GM18508 (cell line): ENCODE data around the gene HGD.
"Not testable (repeated sequence)": the region's sequence is repeated elsewhere in the genome, so short reads cannot be mapped to it uniquely, and the experiment has no call there.

Experiments used
- ATAC-seq: cut with Tn5 transposase; IDR thresholded peaks from one replicate; pipeline ENCODE4 v1.9.1; 2021; ENCODE audit warnings: moderate number of reproducible peaks; ENCODE audit not compliant: insufficient read depth, unreplicated experiment

The HGD gene

DNA sequence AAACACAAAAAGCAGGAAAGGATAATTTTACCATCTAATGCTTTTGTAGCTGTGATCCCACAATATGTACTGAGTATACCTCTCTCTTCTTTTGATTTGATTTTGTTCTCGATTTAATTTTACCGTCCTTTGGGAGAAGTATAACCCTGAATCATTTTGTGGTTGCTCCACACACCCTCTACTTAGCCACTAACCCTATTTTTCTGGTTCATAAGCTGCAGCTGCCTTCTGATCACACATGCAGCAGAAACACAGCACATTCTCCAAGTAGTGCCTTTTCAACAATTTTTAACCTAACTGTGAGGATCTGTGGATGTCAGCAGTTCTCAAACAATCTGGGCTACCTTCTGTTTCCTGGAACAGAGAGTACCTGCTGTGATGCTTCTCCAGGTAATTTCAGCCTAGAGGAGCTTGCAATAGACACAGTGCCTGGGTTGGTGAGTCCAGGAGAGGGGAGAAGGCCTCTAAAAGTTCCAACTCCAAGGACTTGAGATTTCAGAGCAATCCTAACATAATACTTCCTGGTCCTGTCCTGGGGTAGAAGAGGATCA is 40.3 kb downstream of the HGD start:
- ATAC-seq = no peak

DNA sequence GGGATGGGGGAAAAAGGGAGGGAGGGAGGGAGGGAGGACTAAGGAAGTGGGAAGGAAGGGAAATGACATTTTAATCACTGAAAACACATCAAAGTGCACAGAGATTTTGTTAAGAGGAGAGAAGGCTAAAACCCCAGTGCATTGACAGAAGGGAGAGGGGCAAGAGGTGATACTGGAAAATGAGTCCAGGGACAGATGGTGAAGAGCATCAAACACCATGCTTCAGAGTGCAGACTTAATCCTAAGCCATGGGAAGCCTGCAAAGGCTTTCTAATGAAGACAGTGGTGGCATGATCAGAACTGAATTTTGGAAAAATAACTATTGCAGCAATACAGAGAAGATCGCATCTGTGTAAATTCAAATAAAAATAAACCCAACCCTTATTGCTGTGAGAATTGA is 41.8 kb downstream of the HGD start:
- no peak for ATAC-seq

DNA sequence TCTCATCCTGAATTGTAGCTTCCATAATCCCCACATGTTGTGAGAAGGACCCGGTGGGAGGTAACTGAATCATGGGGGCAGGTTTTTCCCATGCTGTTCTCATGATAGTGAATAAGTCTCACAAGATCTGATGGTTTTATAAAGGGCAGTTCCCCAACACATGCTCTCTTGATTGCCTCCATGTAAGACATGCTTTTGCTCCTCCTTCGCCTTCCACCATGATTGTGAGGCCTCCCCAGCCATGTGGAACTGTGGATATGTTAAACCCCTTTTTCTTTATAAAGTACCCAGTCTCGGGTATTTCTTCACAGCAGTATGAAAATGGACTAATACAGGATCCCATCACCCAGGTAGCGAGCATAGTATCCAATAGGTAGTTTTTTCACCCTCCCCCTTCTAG is 43.2 kb downstream of the HGD start:
- ATAC-seq = not testable (repeated sequence)

DNA sequence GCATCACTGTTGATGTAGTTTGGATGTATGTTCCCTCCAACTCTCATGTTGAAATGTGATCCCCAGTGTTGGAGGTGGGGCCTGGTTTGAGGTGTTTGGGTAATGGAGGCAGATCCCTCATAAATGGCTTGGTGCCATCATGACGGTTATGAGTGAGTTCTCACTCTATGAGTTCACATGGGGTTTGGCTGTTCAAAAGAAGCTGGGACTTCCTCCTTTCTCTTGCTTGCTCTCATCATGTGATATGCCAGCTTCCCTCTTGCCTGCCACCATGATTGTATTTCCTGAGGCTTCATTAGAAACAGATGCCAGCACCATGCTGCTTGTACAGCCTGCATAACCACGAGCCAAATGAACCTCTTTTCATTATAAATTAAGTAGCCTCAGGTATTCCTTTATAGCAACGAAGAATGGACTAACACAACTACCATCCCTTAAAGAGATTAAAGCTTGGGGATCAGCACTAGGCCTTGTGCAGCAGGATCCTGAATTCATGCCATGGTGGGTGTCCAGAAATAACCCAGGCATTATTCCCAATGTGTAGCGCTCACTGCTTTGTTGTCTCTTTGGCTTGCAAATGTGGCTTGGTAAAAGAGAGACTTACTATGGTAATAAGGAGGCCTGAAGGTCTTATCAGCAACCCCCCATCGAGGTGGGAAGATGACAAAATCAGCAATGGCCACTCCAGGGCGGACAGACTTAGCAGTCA is 44.0 kb downstream of the HGD start:
- ATAC-seq = no peak

DNA sequence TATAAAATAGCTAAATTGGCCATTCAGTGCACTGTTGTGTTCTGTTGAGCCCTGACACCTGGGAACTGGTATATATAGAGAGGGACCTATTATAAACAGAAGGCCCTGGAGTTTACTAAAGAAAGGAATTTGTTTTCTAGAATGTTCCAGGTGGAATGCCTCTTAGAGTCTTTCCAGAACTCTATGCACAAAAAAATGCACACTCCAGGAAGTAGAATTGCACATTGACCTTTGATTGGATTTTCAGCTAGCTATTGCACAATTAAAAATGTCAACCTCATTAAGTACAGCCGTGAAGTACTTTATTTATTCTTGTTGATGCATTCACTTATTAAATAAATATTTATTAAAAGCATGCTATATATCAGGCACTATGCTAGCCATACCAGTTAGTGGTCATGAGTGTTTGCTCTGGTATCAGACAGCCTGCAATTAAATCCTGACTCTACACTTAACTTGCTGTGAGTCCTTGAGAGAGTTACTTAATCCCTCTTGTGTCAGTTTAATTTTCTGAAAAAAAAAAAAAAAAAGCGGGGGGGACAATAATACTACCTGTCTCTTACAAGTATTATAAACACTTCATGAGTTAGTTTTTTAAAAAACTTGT is 45.1 kb downstream of the HGD start:
- no peak for ATAC-seq

DNA sequence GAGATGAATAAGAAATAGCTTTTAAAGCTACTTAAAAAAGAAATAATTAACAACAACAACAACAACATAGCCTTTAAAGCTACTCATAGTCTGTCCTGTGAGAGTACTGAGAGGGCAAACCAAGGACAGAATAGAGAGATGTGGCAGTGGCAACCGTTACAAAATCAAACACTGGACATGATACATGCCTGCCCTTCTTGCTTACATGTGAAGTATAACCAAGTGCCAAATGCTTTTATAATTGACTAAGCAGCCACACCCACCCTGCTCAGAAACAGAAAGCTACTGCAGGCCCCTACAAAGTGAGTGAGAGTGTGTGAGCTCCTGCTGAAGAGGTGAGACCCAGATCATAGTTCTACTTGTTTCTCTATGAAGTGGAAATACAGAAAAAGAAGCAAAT is 47.5 kb downstream of the HGD start:
- ATAC-seq = no peak

DNA sequence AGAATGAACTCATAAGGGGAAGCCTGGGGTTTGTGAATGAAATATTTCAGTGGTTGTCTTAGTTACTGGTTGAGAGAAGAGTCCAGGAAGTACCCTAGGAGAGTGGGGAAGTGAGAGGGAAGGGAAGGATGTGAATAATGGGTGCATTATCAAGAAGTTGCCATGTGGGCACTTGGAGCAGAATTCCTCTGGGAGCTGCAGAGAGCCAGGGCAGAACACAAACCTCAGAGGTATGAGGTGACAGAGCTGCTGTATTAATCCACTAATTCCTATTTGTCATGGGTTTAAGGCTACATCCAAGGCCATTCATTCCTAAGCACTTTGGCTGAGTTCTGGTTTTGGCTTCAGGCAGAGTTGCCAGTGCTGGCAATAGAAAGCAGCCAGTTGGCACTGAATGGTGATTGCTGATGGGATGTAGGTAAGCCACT is 56.9 kb downstream of the HGD start:
- no peak for ATAC-seq

DNA sequence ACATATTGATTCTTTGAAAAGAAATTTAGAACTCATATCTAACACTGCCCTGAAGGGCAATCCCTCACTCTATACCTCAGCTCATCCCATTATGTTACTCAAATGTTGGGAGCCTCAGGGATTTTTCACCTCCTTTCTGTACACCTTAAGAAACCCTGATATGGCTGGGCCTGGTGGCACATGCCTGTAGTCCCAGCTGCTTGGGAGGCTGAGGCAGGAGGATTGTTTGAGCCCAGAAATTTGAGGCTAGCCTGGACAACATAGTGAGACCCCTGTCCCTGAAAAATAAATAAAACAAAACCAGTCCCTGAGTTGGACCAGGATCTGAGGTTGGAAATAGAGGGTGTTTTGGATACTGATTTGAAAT is 58.3 kb downstream of the HGD start:
- ATAC-seq = no peak

DNA sequence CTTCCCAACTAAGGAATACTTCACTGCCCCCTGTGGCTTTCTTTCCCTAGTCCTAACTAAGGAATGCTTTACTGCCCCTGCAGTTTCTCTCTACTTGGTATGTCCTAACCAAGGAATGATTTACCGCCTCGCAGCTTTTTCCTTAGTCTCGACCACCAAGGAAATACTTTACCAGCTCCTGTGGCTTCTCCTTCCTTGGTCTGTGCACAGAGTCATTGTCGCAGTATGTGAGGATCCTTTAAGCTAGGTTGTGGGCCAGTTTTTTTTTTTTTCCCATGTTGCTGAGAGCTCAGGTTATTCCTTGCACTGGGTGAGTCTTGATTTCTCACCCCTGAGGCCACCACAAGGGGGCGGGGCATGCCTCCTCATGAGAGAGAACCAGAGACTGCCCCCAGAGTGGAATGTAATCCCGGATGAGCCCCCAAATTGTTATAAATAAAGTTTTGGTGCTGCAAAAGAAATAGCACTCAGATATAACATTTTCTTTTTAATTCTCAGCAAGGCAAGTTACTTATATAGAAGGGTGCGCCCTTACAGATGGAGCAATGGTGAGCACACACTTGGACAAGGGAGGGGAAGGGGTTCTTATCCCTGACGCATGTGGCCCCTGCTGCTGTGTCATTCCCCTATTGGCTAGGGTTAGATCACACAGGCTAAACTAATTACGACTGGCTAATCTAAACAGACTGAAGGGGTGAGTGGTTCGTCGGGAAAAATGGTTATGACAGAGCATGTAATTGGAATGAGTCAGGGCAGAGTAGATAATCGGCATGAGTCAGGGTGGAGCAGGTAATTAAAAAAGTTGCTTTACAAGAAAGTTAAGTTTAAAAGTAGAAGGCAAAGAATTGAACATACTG is 58.9 kb downstream of the HGD start:
- ATAC-seq = no peak

DNA sequence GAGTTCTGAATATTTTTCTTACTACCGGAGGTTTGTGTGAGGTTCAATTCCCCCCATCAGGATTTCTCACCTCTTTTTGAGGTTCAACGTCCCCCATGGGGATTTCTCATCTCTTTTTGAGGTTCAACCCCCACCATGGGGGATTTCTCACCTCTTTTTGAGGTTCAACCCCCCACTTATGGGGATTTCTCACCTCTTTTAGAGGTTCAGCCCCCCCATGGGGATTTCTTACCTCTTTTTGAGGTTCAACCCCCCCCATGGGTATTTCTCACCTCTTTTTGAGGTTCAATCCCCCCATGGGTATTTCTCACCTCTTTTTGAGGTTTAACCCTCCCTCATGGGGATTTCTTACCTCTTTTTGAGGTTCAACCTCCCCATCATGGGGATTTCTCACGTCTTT is 59.6 kb downstream of the HGD start:
- no peak for ATAC-seq

DNA sequence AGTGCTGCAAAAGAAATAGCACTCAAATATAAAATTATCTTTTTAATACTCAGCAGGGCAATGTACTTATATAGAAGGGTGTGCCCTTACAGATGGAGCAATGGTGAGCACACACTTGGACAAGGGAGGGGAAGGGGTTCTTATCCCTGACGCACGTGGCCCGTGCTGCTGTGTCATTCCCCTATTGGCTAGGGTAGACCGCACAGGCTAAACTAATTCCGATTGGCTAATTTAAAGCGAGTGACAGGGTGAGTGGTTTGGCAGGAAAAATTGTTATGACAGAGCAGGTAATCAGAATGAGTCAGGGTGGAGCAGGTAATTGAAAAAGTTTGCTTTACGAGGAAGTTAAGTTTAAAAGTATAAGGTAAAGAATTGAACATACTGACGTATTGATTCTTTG is 65.3 kb downstream of the HGD start:
- ATAC-seq = not testable (repeated sequence)

DNA sequence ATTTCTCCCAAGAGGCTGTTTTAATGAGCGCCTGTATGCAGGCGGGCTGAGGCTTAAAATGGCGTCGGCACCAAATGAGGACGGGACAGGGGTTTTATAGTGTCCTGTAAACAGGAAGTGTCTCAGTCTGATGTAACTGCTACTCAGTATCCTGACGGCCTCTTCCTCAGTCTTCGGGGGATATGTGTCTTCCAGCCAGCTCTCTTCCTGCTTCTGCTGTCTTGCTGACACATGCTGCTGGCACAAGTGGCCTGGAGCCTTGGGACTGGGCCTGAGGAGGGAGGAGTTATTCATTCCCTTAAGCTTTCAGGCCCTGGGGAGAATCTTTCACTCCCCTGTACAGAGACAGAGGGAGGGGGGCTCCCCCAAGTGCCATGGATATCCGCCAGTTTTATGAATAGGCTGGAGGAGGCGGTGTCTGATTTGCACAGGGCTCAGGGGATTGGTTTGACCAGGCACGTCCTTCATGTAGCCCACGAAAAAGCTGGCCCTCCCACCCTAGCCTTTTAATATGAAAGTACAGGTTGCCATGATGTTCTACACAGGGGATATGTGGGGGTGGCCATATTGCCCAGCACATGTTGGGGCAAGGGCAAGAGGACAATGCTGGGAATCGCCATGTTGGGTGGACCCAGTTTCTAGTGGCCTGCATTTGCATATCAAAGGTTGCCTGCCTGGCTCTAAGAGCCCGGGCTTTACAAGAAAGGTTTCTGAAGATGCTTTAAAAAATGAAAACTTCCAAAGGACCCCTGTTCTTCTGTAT is 66.0 kb downstream of the HGD start:
- ATAC-seq = no peak

DNA sequence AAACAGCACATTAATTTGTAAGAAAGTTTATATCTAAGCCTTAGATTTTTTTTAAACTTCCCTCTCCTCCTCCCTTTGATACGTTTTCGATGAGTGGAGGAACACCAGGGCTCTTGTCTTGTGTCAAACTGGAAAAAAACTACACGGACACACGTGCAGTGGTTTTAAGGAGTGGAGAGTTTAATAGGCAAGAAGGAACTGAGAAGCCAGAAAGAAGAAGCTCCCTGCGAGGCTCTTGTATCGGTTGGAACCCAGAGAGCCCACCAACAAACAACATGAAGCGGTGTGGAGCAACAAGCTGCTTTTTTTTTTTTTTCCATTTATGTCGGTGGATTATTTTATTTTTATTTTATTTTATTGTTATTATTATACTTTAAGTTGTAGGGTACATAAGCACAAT is 67.3 kb downstream of the HGD start:
- ATAC-seq = no peak

DNA sequence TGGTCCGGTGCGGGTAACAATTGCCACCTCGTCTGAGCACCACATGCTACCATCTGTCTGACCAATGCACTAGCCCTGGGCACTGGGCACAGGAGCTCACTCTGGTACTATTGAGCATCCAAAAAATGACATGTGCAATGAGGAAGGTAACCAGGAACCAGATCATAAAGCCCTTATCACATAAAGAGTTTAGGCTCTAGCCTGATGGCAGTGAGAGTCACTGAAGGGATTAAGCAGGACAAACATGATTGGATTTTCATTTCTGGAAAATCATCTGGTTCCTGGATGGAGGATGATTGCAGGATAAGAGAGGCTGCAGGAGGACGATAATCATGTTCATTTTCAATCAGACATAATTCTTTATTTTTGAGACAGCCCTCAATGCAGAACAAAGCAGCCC is 73.5 kb downstream of the HGD start:
- no peak for ATAC-seq

DNA sequence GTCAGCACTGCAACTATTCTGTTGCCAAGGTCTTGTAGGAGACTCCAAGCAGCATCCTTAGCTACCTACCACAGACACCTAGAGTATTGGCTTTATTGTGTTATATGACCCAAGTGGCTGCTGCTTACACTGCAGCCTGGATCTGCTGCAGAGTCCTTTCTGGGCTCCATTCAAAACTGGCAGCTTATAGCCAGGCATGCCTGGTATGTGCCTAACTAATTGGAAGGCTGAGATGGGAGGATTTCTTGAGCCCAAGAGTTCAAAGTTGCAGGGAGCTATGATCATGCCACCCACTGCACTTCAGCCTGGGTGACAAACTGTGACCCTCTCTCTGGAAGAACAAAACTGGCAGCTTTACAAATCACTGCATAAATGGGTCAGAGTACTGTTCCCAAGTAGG is 77.3 kb downstream of the HGD start:
- no peak for ATAC-seq

DNA sequence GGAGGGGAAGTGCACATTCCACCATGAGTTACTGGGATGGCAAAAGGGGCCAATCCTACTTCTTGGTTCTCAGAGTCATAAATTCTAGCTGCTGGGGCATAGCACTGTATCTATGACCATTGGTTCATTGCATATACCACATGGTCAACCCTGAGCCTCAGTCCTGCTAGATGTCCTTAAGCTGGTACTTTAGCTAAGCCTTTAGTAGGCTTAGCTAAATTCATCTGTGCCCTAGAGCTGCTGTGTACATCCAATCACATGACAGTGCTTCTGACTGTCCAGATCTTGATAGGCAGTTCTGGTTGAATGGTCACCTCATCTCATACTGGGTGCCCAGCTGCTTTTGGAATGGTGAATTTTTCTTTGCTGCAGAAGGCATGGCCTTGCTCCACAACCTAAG is 77.7 kb downstream of the HGD start:
- no peak for ATAC-seq

DNA sequence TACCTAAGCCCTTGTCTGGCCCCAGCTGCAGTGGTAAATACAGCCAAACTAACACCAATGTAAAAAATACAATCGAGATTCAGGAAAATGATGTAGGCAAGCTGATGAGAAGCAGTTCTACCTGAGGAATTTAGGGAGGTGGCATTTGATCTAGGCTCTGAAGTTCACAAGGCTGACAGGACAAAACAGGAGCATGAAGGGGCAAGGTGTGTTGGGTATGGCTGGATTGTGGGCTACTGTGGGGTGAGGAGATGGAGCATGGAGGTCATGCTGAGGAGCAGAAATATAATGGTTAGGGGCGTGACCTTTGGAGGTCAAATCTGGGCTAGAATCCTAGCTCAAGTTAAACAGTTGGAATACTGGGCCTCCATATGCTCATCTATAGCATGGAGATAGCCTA is 79.4 kb downstream of the HGD start:
- no peak for ATAC-seq

DNA sequence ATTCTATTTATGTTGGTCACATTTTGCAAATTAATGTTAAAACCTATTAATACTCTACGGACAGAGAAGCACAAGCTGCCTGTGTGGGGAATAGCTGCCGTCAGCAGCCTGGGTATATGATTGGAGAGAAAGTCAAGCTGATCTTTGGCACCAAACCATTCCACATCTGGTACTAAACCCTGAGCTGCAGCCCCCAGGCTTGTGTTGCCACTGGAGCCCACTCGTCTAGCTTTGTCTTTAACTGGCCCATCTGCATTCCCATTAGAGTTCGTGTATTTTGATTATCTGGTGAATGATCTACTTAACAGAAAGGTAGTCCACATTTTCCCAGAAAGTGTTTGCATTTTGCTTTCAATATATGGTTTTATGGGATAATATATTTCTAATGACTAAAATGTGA is 80.5 kb downstream of the HGD start:
- ATAC-seq = no peak

DNA sequence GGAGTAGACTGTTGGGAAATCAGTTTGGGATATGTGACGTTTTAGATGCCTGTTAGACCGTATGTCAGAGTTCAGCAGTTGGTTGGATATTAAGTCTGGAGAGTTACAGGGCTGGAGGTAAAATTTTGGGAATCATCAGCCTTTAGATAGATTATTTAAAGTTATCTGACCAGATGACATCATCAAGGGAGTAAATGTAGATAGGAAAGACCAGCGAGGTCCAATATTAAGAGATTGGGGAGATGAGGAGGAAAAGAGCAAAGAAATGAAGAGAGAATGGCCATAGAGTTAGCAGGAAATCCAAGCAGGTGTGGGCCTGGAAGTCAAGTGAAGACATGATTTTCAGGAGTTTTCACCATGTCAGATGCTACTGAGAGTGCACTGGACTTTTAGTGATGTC is 82.8 kb downstream of the HGD start:
- no peak for ATAC-seq

DNA sequence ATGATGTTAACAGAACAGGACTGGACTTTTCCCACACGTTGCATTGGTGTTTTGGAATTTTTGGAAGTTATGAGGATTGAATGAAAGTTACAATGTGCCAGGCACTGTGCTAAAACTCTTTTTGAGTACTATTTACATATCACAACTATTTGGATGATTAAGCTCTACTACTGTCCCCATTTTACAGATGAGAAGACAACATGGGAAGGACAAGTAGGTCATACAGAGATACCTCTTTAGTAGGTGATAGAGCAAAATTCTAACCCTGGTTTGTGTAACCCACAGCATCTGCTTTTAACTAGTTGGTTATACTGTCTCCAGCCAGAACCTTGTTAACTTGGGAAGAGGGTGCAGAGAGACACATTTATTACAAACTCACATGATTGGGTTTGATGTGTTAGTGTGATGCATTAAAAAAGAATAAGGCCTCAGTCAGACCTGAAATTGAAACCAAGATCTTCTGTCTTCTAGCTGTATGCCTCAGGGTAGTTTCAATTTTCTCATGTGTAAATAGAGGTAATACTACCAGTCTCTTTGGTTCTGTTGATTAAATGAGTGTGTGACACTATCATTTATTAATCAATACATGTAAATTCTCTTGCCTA is 84.5 kb downstream of the HGD start:
- ATAC-seq = peak; percentile 32
